GM12878 (cell line): ENCODE data around the gene GPAT3. TPM values are rescaled to one million over a fixed set of nuclear protein-coding genes. Genes with fewer than 3 reads are reported as not detected.

Experiments used
- ATAC-seq: fragments of 200-7000 bp; cut with Tn5 transposase; 3 replicates; pipeline ENCODE4 v1.9.1; 2020; ENCODE audit warnings: mild to moderate bottlenecking, moderate library complexity
- BruUV-seq: library from RNA; stranded (reverse); fragments of 400-500 nt; replicated peaks from 2 replicates; lab custom pipeline; 2021; lab: Mats Ljungman, UMichigan
- CTCF ChIA-PET: fragments of 300-600 bp; sonication (Branson Sonifier 250); formaldehyde crosslinking; extraction: SDS; loops from one replicate; lab custom pipeline; 2021; ENCODE audit warnings: inconsistent platforms; lab: Yijun Ruan, JAX
- POLR2A ChIA-PET: fragments of 350-600 bp; formaldehyde crosslinking; extraction: SDS; loops from one replicate; lab custom pipeline; 2021; ENCODE audit warnings: inconsistent platforms; lab: Charles Lee
- RAD21 ChIA-PET: fragments of 300-600 bp; sonication (Branson Sonifier 250); formaldehyde crosslinking; loops from one replicate; lab custom pipeline; 2023; ENCODE audit warnings: antibody characterized with exemption; ENCODE audit not compliant: unreplicated experiment; lab: Charles Lee
- SMC1A ChIA-PET: fragments of 300-600 bp; sonication (Branson Sonifier 250); formaldehyde crosslinking; loops from one replicate; lab custom pipeline; 2023; ENCODE audit not compliant: unreplicated experiment, uncharacterized antibody; lab: Charles Lee
- DNase-seq: peaks from one replicate; pipeline ENCODE4 v3.0.0-alpha.2; 2011; ENCODE audit warnings: low read depth, low spot score
- FAIRE-seq: peaks from 3 replicates; lab custom pipeline; 2011; peaks lifted over from hg19 to GRCh38; lab: Jason Lieb, UNC
- H2AFZ ChIP-seq: 2 replicates; pipeline ENCODE4 v1.6.0; 2011; ENCODE audit warnings: low read depth, low read length, control low read depth; ENCODE audit not compliant: control insufficient read depth
- H3K27ac ChIP-seq: 2 replicates; pipeline ENCODE4 v1.5.1; 2011; ENCODE audit warnings: control low read depth; ENCODE audit not compliant: control insufficient read depth, insufficient read depth
- H3K27me3 ChIP-seq, 2 experiments: replicated peaks in 1 of 2; 2 replicates each; pipeline versions ENCODE4 v1.6.0 to v1.6.1; 2011; ENCODE audit warnings: low read length in 1 of 2; ENCODE audit not compliant: control insufficient read depth in 2 of 2, insufficient read depth in 2 of 2
- H3K36me3 ChIP-seq, 2 experiments: 2 replicates each; pipeline ENCODE4 v1.5.1; 2011; ENCODE audit warnings: low read length in 1 of 2; ENCODE audit not compliant: control insufficient read depth in 2 of 2, insufficient read depth in 2 of 2
- H3K4me1 ChIP-seq: 2 replicates; pipeline ENCODE4 v1.6.1; 2011; ENCODE audit warnings: mild to moderate bottlenecking, low read length, moderate library complexity, mixed read lengths; ENCODE audit not compliant: control insufficient read depth, insufficient read depth
- H3K4me2 ChIP-seq: 2 replicates; pipeline ENCODE4 v1.6.0; 2011; ENCODE audit warnings: control low read depth; ENCODE audit not compliant: control insufficient read depth, insufficient read depth
- H3K4me3 ChIP-seq: fragments of 200-600 bp; sonication (generic); 2 replicates; pipeline ENCODE4 v1.5.1; 2016
- H3K79me2 ChIP-seq: 2 replicates; pipeline ENCODE4 v1.6.0; 2011; ENCODE audit warnings: low read length; ENCODE audit not compliant: control insufficient read depth, insufficient read depth
- H3K9ac ChIP-seq: 2 replicates; pipeline ENCODE4 v1.8.0; 2011; ENCODE audit warnings: low read length, control low read depth, mixed read lengths; ENCODE audit not compliant: control insufficient read depth, insufficient read depth
- H3K9me3 ChIP-seq: replicated peaks from 3 replicates; pipeline ENCODE4 v1.5.1; 2011; ENCODE audit warnings: mild to moderate bottlenecking, low read length; ENCODE audit not compliant: control insufficient read depth, insufficient read depth
- H4K20me1 ChIP-seq: 2 replicates; pipeline ENCODE4 v1.6.0; 2011; ENCODE audit not compliant: control insufficient read depth, insufficient read depth
- CHD2 ChIP-seq: IDR thresholded peaks from 2 replicates; pipeline ENCODE4 v1.6.1; 2011; ENCODE audit warnings: low read depth, low read length, improper control_type of control experiment, borderline replicate concordance
- CREM ChIP-seq: IDR thresholded peaks from 2 replicates; pipeline ENCODE4 v1.6.1; 2014; ENCODE audit warnings: antibody characterized with exemption, low read depth
- FOXM1 ChIP-seq: IDR thresholded peaks from 2 replicates; pipeline ENCODE4 v1.6.1; 2012; ENCODE audit warnings: low read depth, mild to moderate bottlenecking, inconsistent platforms, low read length, moderate library complexity
- IRF4 ChIP-seq: IDR thresholded peaks from 2 replicates; pipeline ENCODE4 v1.6.1; 2011; ENCODE audit warnings: low read depth, low read length
- JUNB ChIP-seq: IDR thresholded peaks from 2 replicates; pipeline ENCODE4 v1.6.1; 2016; ENCODE audit warnings: antibody characterized with exemption, mild to moderate bottlenecking
- KLF5 ChIP-seq: fragments of 450-650 bp; IDR thresholded peaks from 2 replicates; pipeline ENCODE4 v1.6.1; 2014; ENCODE audit warnings: mild to moderate bottlenecking; ENCODE audit not compliant: partially characterized antibody
- MEF2A ChIP-seq: IDR thresholded peaks from 2 replicates; pipeline ENCODE4 v1.6.1; 2011; ENCODE audit warnings: low read depth, mild to moderate bottlenecking, low read length, moderate library complexity; ENCODE audit not compliant: insufficient read depth
- MEF2B ChIP-seq: fragments of 450-650 bp; IDR thresholded peaks from 2 replicates; pipeline ENCODE4 v1.6.1; 2018; ENCODE audit warnings: mild to moderate bottlenecking, moderate library complexity; ENCODE audit not compliant: partially characterized antibody, poor library complexity, severe bottlenecking
- MYB ChIP-seq: fragments of 150-350 bp; IDR thresholded peaks from 2 replicates; pipeline ENCODE4 v1.6.1; 2014; ENCODE audit warnings: mild to moderate bottlenecking, low read depth, low read length, borderline replicate concordance
- MYC ChIP-seq: IDR thresholded peaks from 2 replicates; pipeline ENCODE4 v1.6.1; 2011; ENCODE audit warnings: mild to moderate bottlenecking, low read length, moderate library complexity, inconsistent platforms; ENCODE audit not compliant: insufficient read depth, insufficient replicate concordance, insufficient read length, severe bottlenecking
- POLR2AphosphoS5 ChIP-seq: IDR thresholded peaks from 2 replicates; pipeline ENCODE4 v1.6.1; 2011; ENCODE audit warnings: mild to moderate bottlenecking, low read length, inconsistent platforms
- RUNX3 ChIP-seq: IDR thresholded peaks from 2 replicates; pipeline ENCODE4 v1.6.1; 2012; ENCODE audit warnings: low read length, inconsistent platforms
- SMAD1 ChIP-seq: fragments of 450-650 bp; IDR thresholded peaks from 2 replicates; pipeline ENCODE4 v1.6.1; 2018; ENCODE audit warnings: mild to moderate bottlenecking, low read depth; ENCODE audit not compliant: partially characterized antibody
- SP1 ChIP-seq: IDR thresholded peaks from one replicate; pipeline ENCODE4 v1.6.1; 2011; ENCODE audit warnings: low read depth, low read length
- STAT3 ChIP-seq: IDR thresholded peaks from 2 replicates; pipeline ENCODE4 v1.6.1; 2011; ENCODE audit warnings: low read depth, low read length, improper control_type of control experiment
- WRNIP1 ChIP-seq: IDR thresholded peaks from 2 replicates; pipeline ENCODE4 v1.6.1; 2011; ENCODE audit warnings: low read depth, low read length, improper control_type of control experiment, borderline replicate concordance
- ZNF24 ChIP-seq: fragments of 450-650 bp; IDR thresholded peaks from 2 replicates; pipeline ENCODE4 v1.6.1; 2017; ENCODE audit warnings: antibody characterized with exemption, mild to moderate bottlenecking
- WGBS: methylation state at CpG from one replicate; pipeline ENCODE4 v1.1.6; 2016; ENCODE audit warnings: low lambda C conversion rate; ENCODE audit not compliant: insufficient replicate concordance, insufficient coverage; ENCODE audit errors: missing lambda C conversion rate; 5-methylcytosine and 5-hydroxymethylcytosine counted together
- in situ Hi-C: fragments of 300-500 bp; cut with MboI; formaldehyde crosslinking; loops from 9 replicates; pipeline ENCODE4 v1.14.3; 2018; ENCODE audit warnings: mixed read lengths
- intact Hi-C: fragments of 100-400 bp; cut with micrococcal nuclease; formaldehyde crosslinking; loops from one replicate; pipeline ENCODE4 v1.14.2; 2022; ENCODE audit not compliant: unreplicated experiment
- polyA plus RNA-seq, 11 experiments: library from polyadenylated mRNA; depleted of rRNA in 4 of 11; unstranded in 6 of 11; stranded (reverse) in 5 of 11; fragments of >200 nt; fragmentation: Nextera tagmentation in 4 of 11; fragmentation: Illumina TruSeq in 1 of 11; extraction: Ambion mirVana in 4 of 11; extraction: Trizol in 1 of 11; gene quantifications; 1 replicate in 1 of 11; 2 replicates in 10 of 11; pipeline versions ENCODE4 v1.2.1 to v1.2.3, GENCODE V29; 2011 to 2016; ENCODE audit warnings: inconsistent platforms in 2 of 11, missing spikeins in 2 of 11, low read depth in 1 of 11
- total RNA-seq, 4 experiments: library from RNA; depleted of rRNA in 3 of 4; stranded (reverse); fragments of >200 nt in 3 of 4; fragmentation: Illumina TruSeq in 1 of 4; extraction: Trizol in 1 of 4; gene quantifications; 2 replicates each; pipeline versions ENCODE4 v1.2.1 to v1.2.3, GENCODE V29; 2013 to 2021
- TF ChIP-seq, protein P1 (sequence below): fragments of 450-650 bp; IDR thresholded peaks from 2 replicates; pipeline ENCODE4 v1.6.1; 2017; ENCODE audit warnings: low read depth, mild to moderate bottlenecking, moderate library complexity
- TF ChIP-seq, protein P2 (sequence below): IDR thresholded peaks from 2 replicates; pipeline ENCODE4 v1.6.1; 2011; ENCODE audit warnings: borderline replicate concordance, low read depth, mild to moderate bottlenecking, moderate library complexity, low read length; ENCODE audit not compliant: insufficient read depth, poor library complexity, severe bottlenecking
- TF ChIP-seq, protein P3 (sequence below): IDR thresholded peaks from 2 replicates; pipeline ENCODE4 v1.6.1; 2012; ENCODE audit warnings: low read length, inconsistent platforms

GPAT3 gene
- total and polyA plus RNA-seq, 10 of the 15 experiments (the other 5 are each of a cell fraction or from before 2014, with no cell fraction given) = 0.26 to 1.1 (median 0.52) TPM

DNA sequence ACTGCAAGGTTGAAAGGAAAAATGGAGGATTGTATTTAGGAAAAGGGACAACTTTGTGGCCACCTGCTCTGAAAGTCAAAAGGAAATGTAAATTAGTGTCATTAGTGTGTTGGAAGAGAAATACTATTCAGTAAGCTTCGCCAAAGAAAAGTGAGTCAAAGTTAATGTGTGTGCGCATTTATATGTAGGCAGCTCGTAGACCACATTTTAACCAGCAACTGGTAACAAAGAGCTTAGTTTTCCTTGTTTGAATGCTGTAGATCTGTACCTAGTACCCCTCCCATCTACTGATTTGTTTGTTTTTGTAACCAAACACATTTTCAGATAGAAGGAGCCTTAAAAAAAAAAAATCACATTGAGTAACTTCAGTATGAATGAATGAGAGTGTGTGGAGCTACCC, 69.3 kb downstream of the GPAT3 start (continued):
- TF ChIP-seq, protein P1, sequence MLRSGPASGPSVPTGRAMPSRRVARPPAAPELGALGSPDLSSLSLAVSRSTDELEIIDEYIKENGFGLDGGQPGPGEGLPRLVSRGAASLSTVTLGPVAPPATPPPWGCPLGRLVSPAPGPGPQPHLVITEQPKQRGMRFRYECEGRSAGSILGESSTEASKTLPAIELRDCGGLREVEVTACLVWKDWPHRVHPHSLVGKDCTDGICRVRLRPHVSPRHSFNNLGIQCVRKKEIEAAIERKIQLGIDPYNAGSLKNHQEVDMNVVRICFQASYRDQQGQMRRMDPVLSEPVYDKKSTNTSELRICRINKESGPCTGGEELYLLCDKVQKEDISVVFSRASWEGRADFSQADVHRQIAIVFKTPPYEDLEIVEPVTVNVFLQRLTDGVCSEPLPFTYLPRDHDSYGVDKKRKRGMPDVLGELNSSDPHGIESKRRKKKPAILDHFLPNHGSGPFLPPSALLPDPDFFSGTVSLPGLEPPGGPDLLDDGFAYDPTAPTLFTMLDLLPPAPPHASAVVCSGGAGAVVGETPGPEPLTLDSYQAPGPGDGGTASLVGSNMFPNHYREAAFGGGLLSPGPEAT = no peak
- TF ChIP-seq STAT3 (no peak), MYB (no peak), SMAD1 (no peak), POLR2AphosphoS5 (no peak), MEF2B (no peak), ZNF24 (no peak), SP1 (no peak)

DNA sequence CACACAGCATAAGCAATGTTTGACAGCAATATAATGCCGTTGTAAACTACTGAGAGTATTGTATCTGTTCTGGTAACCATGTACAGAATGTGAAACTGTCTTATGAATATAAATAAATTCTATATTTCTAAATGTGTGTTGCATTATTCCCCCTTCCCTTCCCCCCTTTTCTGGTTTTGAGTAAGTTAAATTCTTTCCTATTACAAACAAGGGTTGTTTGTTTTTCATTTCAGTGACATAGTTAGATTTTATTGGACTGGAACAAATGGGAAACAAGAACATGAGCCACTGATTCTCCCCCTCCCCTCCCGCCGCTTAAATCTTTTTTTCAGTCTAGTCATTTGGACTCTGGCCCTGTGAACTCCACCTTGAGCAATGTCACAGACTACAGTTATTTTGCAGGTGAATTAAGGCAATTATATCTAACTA, 69.8 kb downstream of the GPAT3 start:
- WGBS = 42% methylated on average over 3 of the region's 3 CpGs
- RAD21 ChIA-PET = interaction anchor here (1.2 kb wide), 1 partner anchor 39 kb away, joined by 3 read pairs; no protein-coding TSS in a partner anchor
- peak; percentile 44; the same call in 1 of the 2 replicates for TF ChIP-seq RUNX3
- peak; percentile 93 for TF ChIP-seq JUNB
- no peak for TF ChIP-seq KLF5
- TF ChIP-seq, protein P2, sequence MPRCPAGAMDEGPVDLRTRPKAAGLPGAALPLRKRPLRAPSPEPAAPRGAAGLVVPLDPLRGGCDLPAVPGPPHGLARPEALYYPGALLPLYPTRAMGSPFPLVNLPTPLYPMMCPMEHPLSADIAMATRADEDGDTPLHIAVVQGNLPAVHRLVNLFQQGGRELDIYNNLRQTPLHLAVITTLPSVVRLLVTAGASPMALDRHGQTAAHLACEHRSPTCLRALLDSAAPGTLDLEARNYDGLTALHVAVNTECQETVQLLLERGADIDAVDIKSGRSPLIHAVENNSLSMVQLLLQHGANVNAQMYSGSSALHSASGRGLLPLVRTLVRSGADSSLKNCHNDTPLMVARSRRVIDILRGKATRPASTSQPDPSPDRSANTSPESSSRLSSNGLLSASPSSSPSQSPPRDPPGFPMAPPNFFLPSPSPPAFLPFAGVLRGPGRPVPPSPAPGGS = no peak
- TF ChIP-seq WRNIP1 = no peak
- peak; percentile 58 for TF ChIP-seq CREM
- TF ChIP-seq, protein P3, sequence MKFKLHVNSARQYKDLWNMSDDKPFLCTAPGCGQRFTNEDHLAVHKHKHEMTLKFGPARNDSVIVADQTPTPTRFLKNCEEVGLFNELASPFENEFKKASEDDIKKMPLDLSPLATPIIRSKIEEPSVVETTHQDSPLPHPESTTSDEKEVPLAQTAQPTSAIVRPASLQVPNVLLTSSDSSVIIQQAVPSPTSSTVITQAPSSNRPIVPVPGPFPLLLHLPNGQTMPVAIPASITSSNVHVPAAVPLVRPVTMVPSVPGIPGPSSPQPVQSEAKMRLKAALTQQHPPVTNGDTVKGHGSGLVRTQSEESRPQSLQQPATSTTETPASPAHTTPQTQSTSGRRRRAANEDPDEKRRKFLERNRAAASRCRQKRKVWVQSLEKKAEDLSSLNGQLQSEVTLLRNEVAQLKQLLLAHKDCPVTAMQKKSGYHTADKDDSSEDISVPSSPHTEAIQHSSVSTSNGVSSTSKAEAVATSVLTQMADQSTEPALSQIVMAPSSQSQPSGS = peak; percentile 37; the same call in 1 of the 2 replicates
- peak; percentile 48; the same call in 1 of the 2 replicates for TF ChIP-seq IRF4
- TF ChIP-seq FOXM1 = peak; percentile 62; the same call in 1 of the 2 replicates
- TF ChIP-seq CHD2 = no peak
- no peak for TF ChIP-seq MYC
- TF ChIP-seq MEF2A = peak; percentile 86

More for the DNA sequence above, 69.8 kb downstream of the GPAT3 start:
- ChIA-PET POLR2A (interaction anchor here (0.7 to 1.1 kb wide), 2 partner anchors 22 to 25 kb away, joined by 3 read pairs; no protein-coding TSS in a partner anchor), SMC1A (interaction anchor here (0.6 kb wide), 2 partner anchors 26 to 78 kb away, joined by 3 read pairs; no protein-coding TSS in a partner anchor), CTCF (interaction anchor here (0.7 to 1.4 kb wide), 3 partner anchors 10 to 23 kb away, joined by 3 to 4 read pairs (median 3); no protein-coding TSS in a partner anchor)
- H3K79me2 ChIP-seq = no peaks in the 10 kb centered on the region
- H3K27me3 ChIP-seq = no peaks in the 10 kb centered on the region
- H3K4me1 ChIP-seq = peaks cover 7% of the 10 kb centered on the region
- peak; percentile 74 for ATAC-seq
- H4K20me1 ChIP-seq = no peaks in the 10 kb centered on the region
- FAIRE-seq = no peak
- no TSS peak for BruUV-seq
- no peak overlapping the region for H3K27ac ChIP-seq
- in situ Hi-C loops = no loop called here
- no peaks in the 10 kb centered on the region; the same call in 2 of the 3 replicates for H3K9me3 ChIP-seq
- H3K9ac ChIP-seq = no peak overlapping the region
- H3K36me3 ChIP-seq = no peaks in the 10 kb centered on the region
- DNase-seq = no peak
- intact Hi-C loops = no loop called here
- H3K4me3 ChIP-seq = no peak overlapping the region
- H2AFZ ChIP-seq = no peak overlapping the region
- H3K4me2 ChIP-seq = no peak overlapping the region
